T-helper 2 cell treated with Interferon-gamma antibody and Interleukin-4, amounts not matched to agents 100 ng/mL and 5 ng/mL, for 36 hours (primary cell): ENCODE data around the gene ESR1. TPM values are rescaled to one million over a fixed set of nuclear protein-coding genes. Genes with fewer than 3 reads are reported as not detected.

Source experiments
- intact Hi-C: fragments of 100-400 bp; cut with micrococcal nuclease; formaldehyde crosslinking; loops from one replicate; pipeline ENCODE4 v1.15.1; 2023
- total RNA-seq: library from RNA; stranded (reverse); gene quantifications from 2 replicates; pipeline ENCODE4 v1.2.3, GENCODE V29; 2022

The ESR1 gene
- total RNA-seq, 1 donor from 2014 or later: 0.23 TPM

GRCh38 chr6:152167641-152168603 is 360.4 kb downstream of the ESR1 start:
- intact Hi-C loops: no loop called here

GRCh38 chr6:152170313-152170701 is 362.8 kb downstream of the ESR1 start:
- intact Hi-C loops: loop anchor here (5.0 to 10.0 kb wide), 4 partner anchors 37 to 776 kb away; partner anchors contain the start of genes RMND1 and ZBTB2

DNA sequence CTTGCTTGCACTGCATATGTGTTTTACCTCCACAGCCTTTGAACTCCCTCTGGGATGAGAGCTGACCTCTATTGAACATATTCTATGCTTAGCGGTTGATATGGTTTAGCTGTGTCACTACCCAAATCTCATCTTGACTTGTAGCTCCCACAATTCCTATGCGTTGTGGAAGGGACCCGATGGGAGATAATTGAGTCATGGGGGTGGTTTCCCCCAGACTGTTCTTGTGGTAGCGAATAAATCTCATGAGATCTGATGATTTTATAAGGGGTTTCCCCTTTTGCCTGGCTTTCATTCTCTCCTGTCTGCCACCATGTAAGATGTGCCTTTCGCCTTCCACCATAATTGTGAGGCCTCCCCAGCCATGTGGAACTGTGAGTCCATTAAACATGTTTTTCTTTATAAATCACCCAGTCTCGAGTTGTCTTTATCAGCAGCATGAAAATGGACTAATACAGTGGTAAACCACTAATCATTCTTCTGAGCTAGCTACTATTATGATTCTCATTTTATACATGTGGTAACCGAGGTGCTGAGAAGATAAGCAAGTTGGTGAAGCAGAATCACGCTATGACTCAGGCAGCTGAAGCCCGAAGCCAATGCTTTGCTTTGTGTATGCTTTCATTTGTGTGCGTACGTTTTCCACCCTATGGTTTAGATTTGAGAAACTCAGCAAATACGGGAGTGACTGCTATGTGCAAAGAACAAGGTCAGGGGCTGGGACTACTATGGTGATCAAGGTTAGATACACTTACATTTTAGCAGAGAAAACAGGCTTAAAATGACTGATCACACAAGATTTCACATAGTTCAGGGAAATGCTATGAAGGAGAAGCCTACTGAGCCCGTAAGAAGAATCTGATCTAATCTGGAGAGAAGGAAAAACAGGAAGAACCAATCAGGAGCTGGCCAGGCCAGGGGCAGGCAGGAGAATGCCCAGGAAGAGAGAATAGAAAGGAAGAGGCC is 363.5 kb downstream of the ESR1 start:
- intact Hi-C loops: loop anchor here (1.0 to 10.0 kb wide), 5 partner anchors 14 to 776 kb away; partner anchors contain the start of genes RMND1 and ZBTB2

- intact Hi-C loops: loop anchor here (5.0 to 10.0 kb wide), 4 partner anchors 34 to 779 kb away; partner anchors contain the start of genes RMND1 and ZBTB2
Observed at GRCh38 chr6:152173321-152173720, 365.8 kb downstream of the ESR1 start.

- intact Hi-C loops: loop anchor here (5.0 to 10.0 kb wide), 4 partner anchors 33 to 779 kb away; partner anchors contain the start of genes RMND1 and ZBTB2
Observed at GRCh38 chr6:152173957-152174356, 366.5 kb downstream of the ESR1 start.

DNA sequence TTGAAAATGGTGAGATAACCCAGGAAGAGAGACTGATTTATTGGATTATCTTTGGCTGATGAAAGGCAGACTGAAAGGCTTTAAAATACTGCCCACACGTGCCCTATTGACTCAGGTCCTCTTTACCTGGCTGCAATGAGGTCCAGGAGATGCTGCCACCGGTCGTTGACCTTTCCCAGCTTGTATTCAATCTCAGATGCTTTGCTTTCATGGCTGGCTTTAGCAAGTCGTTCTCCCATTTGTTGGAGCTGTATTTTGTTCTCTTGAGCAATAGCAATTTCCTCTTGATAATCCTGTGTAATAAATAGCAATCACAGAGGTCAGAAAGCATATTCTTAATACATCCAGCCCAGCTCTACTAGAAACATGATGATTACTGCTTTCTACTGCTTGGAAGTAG is 368.8 kb downstream of the ESR1 start:
- intact Hi-C loops: loop anchor here (10.0 kb wide), 1 partner anchor 781 kb away; the partner anchor contains the start of gene ZBTB2
